Common myeloid progenitor, CD34-positive (primary cell): ENCODE data around the gene NF2.

Experiments used
- CTCF ChIA-PET: fragments of 350-600 bp; sonication (Branson Sonifier 250); formaldehyde crosslinking; loops from one replicate; lab custom pipeline; 2021; ENCODE audit warnings: antibody characterized with exemption; lab: Charles Lee
- POLR2A ChIA-PET: fragments of 350-600 bp; sonication (Branson Sonifier 250); formaldehyde crosslinking; loops from one replicate; lab custom pipeline; 2021; ENCODE audit warnings: antibody characterized with exemption; lab: Charles Lee
- DNase-seq, 3 donors: peaks; one replicate each; pipeline versions ENCODE4 v3.0.0 to v3.0.0-alpha.2; 2013
- H3K27ac ChIP-seq, 2 experiments: 1 replicate in 1 of 2; 2 replicates in 1 of 2; pipeline ENCODE4 v1.7.0; 2013; ENCODE audit warnings: inconsistent platforms in 2 of 2, low read length in 2 of 2, mild to moderate bottlenecking in 2 of 2, low read depth in 1 of 2, moderate library complexity in 1 of 2; ENCODE audit not compliant: severe bottlenecking in 2 of 2, insufficient read depth in 1 of 2, poor library complexity in 1 of 2
- H3K27me3 ChIP-seq, 5 experiments: replicated peaks in 2 of 5; 1 replicate in 3 of 5; 2 replicates in 2 of 5; pipeline versions ENCODE4 v1.6.1 to v1.7.0; 2013; ENCODE audit warnings: low read length in 4 of 5, mild to moderate bottlenecking in 2 of 5, moderate library complexity in 2 of 5, inconsistent platforms in 1 of 5; ENCODE audit not compliant: insufficient read depth in 5 of 5, control insufficient read depth in 4 of 5
- H3K36me3 ChIP-seq, 4 experiments: 1 replicate in 2 of 4; 2 replicates in 2 of 4; pipeline versions ENCODE4 v1.6.1 to v1.7.0; 2013; ENCODE audit warnings: low read length in 3 of 4, control low read depth in 1 of 4, mild to moderate bottlenecking in 1 of 4; ENCODE audit not compliant: control insufficient read depth in 4 of 4, insufficient read depth in 4 of 4
- H3K4me1 ChIP-seq, 4 experiments: 1 replicate in 3 of 4; 2 replicates in 1 of 4; pipeline versions ENCODE4 v1.6.1 to v1.7.1; 2013; ENCODE audit warnings: low read length in 3 of 4, mild to moderate bottlenecking in 3 of 4, control low read depth in 1 of 4, inconsistent platforms in 1 of 4, moderate library complexity in 1 of 4; ENCODE audit not compliant: control insufficient read depth in 4 of 4, insufficient read depth in 4 of 4; ENCODE audit errors: control extremely low read depth in 1 of 4
- H3K4me3 ChIP-seq, 7 experiments: 1 replicate in 4 of 7; 2 replicates in 3 of 7; pipeline versions ENCODE4 v1.5.1 to v1.7.0; 2013; ENCODE audit warnings: mild to moderate bottlenecking in 7 of 7, low read length in 6 of 7, moderate library complexity in 6 of 7, inconsistent platforms in 2 of 7, low read depth in 2 of 7, control low read depth in 1 of 7; ENCODE audit not compliant: insufficient read depth in 4 of 7, control insufficient read depth in 1 of 7; ENCODE audit errors: extremely low read depth in 1 of 7
- H3K9me3 ChIP-seq, 5 experiments: 1 replicate in 4 of 5; 2 replicates in 1 of 5; pipeline versions ENCODE4 v1.6.1 to v1.7.1; 2013; ENCODE audit warnings: low read length in 4 of 5, mild to moderate bottlenecking in 2 of 5, inconsistent platforms in 1 of 5, low read depth in 1 of 5, moderate library complexity in 1 of 5; ENCODE audit not compliant: control insufficient read depth in 4 of 5, insufficient read depth in 2 of 5; ENCODE audit errors: control extremely low read depth in 1 of 5
- WGBS: methylation state at CpG from one replicate; pipeline ENCODE4 v1.1.5; 2013; ENCODE audit not compliant: insufficient coverage; 5-methylcytosine and 5-hydroxymethylcytosine counted together

The NF2 gene

DNA sequence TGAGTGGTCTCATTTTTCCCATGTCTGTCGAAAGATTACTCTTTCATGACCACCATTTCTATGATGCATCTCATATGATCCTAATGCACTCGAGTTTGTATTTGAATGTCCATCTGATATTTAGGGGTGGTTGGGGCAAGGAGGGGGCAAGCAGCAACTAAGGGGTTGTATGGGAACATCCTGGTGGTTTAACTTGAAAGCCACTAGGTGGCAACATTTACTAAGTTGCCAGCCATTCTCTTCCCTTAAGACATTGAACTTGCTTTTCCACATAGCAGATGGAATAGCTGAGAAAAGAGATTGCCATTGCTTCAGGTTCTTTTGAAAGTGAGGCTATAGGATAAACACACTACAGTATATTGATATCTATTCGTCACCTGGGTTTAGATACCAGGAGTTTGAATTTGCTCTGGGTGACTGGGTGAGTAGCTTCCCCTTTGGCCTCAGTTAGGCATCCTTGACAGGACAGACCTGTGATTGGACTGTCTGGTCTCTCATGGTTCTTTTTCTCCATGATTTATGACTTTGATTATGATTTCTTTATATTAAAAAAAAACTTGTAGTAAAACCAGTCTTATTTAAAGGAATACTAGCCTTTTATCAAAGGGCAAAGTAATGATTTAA is 32.4 kb downstream of the NF2 start:
- H3K4me1 ChIP-seq, result peaks cover 0 to 15% (median 11%) of the 10 kb centered on the region in 4 experiments

DNA sequence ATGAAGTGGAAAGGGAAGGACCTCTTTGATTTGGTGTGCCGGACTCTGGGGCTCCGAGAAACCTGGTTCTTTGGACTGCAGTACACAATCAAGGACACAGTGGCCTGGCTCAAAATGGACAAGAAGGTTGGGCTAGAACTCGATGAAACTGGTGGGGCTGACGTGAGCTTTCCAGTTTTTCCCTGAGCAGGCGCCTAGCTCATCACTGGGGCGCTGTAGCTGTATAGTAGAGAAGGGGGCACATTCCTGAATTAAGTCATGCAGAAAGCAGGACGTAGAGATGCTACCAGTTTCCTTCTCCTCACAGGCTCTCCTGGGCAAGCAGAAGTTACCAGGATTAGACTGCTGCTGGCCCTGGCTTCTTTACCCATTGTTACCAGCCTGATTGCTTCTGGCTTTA is 33.3 kb downstream of the NF2 start:
- no peaks in the 10 kb centered on the region for H3K9me3 ChIP-seq
- no peak overlapping the region for H3K4me3 ChIP-seq
- no peak overlapping the region for H3K27ac ChIP-seq
- ChIA-PET CTCF (interaction anchor here (0.6 to 2.8 kb wide), 24 partner anchors 10 to 616 kb away, joined by 3 to 11 read pairs (median 4); no protein-coding TSS in a partner anchor), POLR2A (no interaction called here)
- no peaks in the 10 kb centered on the region for H3K27me3 ChIP-seq
- no peak for DNase-seq
- H3K4me1 ChIP-seq, result peaks cover 0 to 15% (median 12%) of the 10 kb centered on the region in 4 experiments
- peaks cover 7 to 29% (median 11%) of the 10 kb centered on the region in 4 experiments for H3K36me3 ChIP-seq
- WGBS, result 95% methylated on average over 7 of the region's 7 CpGs

More for the DNA sequence above, 32.4 kb downstream of the NF2 start:
- peaks cover 5 to 28% (median 10%) of the 10 kb centered on the region in 4 experiments for H3K36me3 ChIP-seq
- 88% methylated on average over 1 of the region's 3 CpGs for WGBS
- no peaks in the 10 kb centered on the region for H3K9me3 ChIP-seq
- ChIA-PET POLR2A (no interaction called here), CTCF (interaction anchor here (0.6 to 2.8 kb wide), 27 partner anchors 9 to 650 kb away, joined by 3 to 11 read pairs (median 4); no protein-coding TSS in a partner anchor)
- peak; percentile 53 to 70 (median 69) for DNase-seq
- no peak overlapping the region for H3K27ac ChIP-seq
- H3K27me3 ChIP-seq, result no peaks in the 10 kb centered on the region
- no peak overlapping the region for H3K4me3 ChIP-seq

GRCh38 chr22:29637181-29637580 is 33.7 kb downstream of the NF2 start:
- no peaks in the 10 kb centered on the region for H3K9me3 ChIP-seq
- H3K27me3 ChIP-seq, result no peaks in the 10 kb centered on the region
- POLR2A ChIA-PET, result interaction anchor here (0.6 kb wide), 1 partner anchor 476 kb away, joined by 4 read pairs; no protein-coding TSS in a partner anchor
- no peak for DNase-seq
- peaks cover 0 to 18% (median 12%) of the 10 kb centered on the region in 4 experiments for H3K4me1 ChIP-seq
- H3K27ac ChIP-seq, result no peak overlapping the region
- WGBS, result 100% methylated on average over 1 of the region's 1 CpG
- H3K36me3 ChIP-seq, result peaks cover 7 to 33% (median 12%) of the 10 kb centered on the region in 4 experiments
- CTCF ChIA-PET, result interaction anchor here (1.3 to 2.1 kb wide), 3 partner anchors 12 to 370 kb away, joined by 5 to 8 read pairs (median 6); no protein-coding TSS in a partner anchor
- H3K4me3 ChIP-seq, result no peak overlapping the region

DNA sequence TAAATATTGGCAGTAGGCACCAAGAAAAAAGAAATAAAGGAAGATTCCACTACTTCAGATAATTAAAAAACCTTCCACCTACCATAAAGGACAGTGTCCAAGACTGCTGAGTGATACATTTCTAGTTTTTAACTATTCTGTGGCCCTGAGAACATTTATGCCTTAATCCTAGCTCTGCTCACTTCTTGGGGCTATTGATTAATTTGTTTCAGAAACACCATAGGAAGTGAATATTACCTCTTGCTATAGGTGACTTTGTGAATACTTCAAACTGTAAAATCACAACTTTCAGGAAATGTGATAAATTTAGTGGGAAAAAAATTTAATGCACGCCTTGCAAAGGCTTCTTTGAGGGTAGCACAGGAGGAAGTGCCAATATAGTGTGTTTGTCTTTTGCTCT is 35.2 kb downstream of the NF2 start:
- no peak for DNase-seq
- POLR2A ChIA-PET, result no interaction called here
- Histone ChIP-seq H3K4me1 (peaks cover 0 to 18% (median 6%) of the 10 kb centered on the region in 4 experiments), H3K4me3 (no peak overlapping the region), H3K9me3 (no peaks in the 10 kb centered on the region), H3K27me3 (no peaks in the 10 kb centered on the region), H3K36me3 (peaks cover 7 to 42% (median 17%) of the 10 kb centered on the region in 4 experiments), H3K27ac (no peak overlapping the region)
- WGBS, result no CpG with 5 or more reads among the region's 1 CpG
- CTCF ChIA-PET, result interaction anchor here (0.9 to 1.6 kb wide), 3 partner anchors 16 to 366 kb away, joined by 3 to 4 read pairs (median 4); no protein-coding TSS in a partner anchor

DNA sequence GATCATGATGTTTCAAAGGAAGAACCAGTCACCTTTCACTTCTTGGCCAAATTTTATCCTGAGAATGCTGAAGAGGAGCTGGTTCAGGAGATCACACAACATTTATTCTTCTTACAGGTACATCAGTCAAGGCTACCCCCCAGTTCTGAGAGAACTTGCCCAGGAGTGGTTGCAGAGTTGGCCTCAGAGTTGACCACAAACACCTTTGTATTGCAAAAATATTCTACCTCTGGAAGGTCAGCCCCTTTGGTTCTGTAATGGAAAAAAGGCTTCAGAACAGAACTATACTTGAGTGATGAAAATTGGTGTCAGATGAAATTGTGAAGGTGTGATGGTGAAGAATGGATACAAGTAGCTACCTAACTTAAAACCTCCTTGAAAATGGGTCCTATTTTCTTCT is 35.7 kb downstream of the NF2 start:
- peaks cover 7 to 42% (median 17%) of the 10 kb centered on the region in 4 experiments for H3K36me3 ChIP-seq
- no peak overlapping the region for H3K4me3 ChIP-seq
- no peak overlapping the region for H3K27ac ChIP-seq
- no peaks in the 10 kb centered on the region for H3K27me3 ChIP-seq
- DNase-seq, result no peak
- CTCF ChIA-PET, result interaction anchor here (0.9 to 1.6 kb wide), 3 partner anchors 16 to 366 kb away, joined by 3 to 4 read pairs (median 4); no protein-coding TSS in a partner anchor
- no peaks in the 10 kb centered on the region for H3K9me3 ChIP-seq
- H3K4me1 ChIP-seq, result peaks cover 0 to 14% (median 2%) of the 10 kb centered on the region in 4 experiments
- POLR2A ChIA-PET, result no interaction called here

GRCh38 chr22:29641042-29641699 is 37.7 kb downstream of the NF2 start:
- DNase-seq, result no peak
- Histone ChIP-seq H3K9me3 (no peaks in the 10 kb centered on the region), H3K27ac (no peak overlapping the region), H3K4me3 (no peak overlapping the region), H3K36me3 (peaks cover 9 to 49% (median 19%) of the 10 kb centered on the region in 4 experiments), H3K4me1 (peaks cover 0 to 11% (median 0%) of the 10 kb centered on the region in 4 experiments), H3K27me3 (no peaks in the 10 kb centered on the region)
- CTCF ChIA-PET, result no interaction called here
- 80% methylated on average over 6 of the region's 8 CpGs for WGBS
- POLR2A ChIA-PET, result no interaction called here
